Tibial artery (tissue), 4 donors: Measurements from ENCODE around the gene KCNIP4.

Source experiments
- DNase-seq, 2 donors: peaks; one replicate each; pipeline ENCODE4 v3.0.0-alpha.2; 2019
- H3K27ac ChIP-seq, 2 donors: fragments of 200-600 bp; sonication (generic) in 1 of 2; 1 replicate in 1 of 2; 2 replicates in 1 of 2; pipeline ENCODE4 v1.5.1; 2018 to 2019; ENCODE audit warnings: mild to moderate bottlenecking in 1 of 2
- H3K27me3 ChIP-seq, 2 donors: fragments of 200-600 bp; sonication (generic) in 1 of 2; one replicate each; pipeline versions ENCODE4 v1.5.1 to v1.6.0; 2016 to 2019
- H3K36me3 ChIP-seq, 3 donors: fragments of 200-600 bp; sonication (generic) in 2 of 3; one replicate each; pipeline ENCODE4 v1.5.1; 2016 to 2019; ENCODE audit warnings: mild to moderate bottlenecking in 2 of 3
- H3K4me1 ChIP-seq, 4 donors: fragments of 200-600 bp; sonication (generic) in 2 of 4; 1 replicate in 3 of 4; 2 replicates in 1 of 4; pipeline ENCODE4 v1.5.1; 2016 to 2019
- H3K4me3 ChIP-seq, 2 donors: fragments of 200-600 bp; sonication (generic) in 1 of 2; 1 replicate in 1 of 2; 2 replicates in 1 of 2; pipeline ENCODE4 v1.5.1; 2018 to 2019; ENCODE audit warnings: mild to moderate bottlenecking in 2 of 2
- H3K9me3 ChIP-seq, 3 donors: fragments of 200-600 bp; sonication (generic) in 1 of 3; one replicate each; pipeline ENCODE4 v1.5.1; 2016 to 2019
- CTCF ChIP-seq, 2 experiments: fragments of 200-600 bp in 1 of 2; fragments of 450-650 bp in 1 of 2; IDR thresholded peaks; one replicate each; pipeline ENCODE4 v1.5.1; 2017 to 2019; ENCODE audit warnings: antibody characterized with exemption in 2 of 2, mild to moderate bottlenecking in 1 of 2, moderate library complexity in 1 of 2
- intact Hi-C: fragments of 100-400 bp; cut with DNase I; formaldehyde crosslinking; loops from one replicate; pipeline ENCODE4 v1.15.0; 2023; ENCODE audit warnings: low total_unique reads

Gene KCNIP4

GRCh38 chr4:21716531-21716930 lies 232.0 kb downstream of the KCNIP4 start:
- DNase-seq, result no peak
- no peak for TF ChIP-seq CTCF (IDR thresholded peaks at IDR 0.05)
- intact Hi-C loops, result no loop called here
- Histone ChIP-seq H3K27me3 (no peaks in the 10 kb centered on the region), H3K36me3 (no peaks in the 10 kb centered on the region), H3K9me3 (no peaks in the 10 kb centered on the region), H3K4me3 (no peak overlapping the region), H3K27ac (no peak overlapping the region), H3K4me1 (no peaks in the 10 kb centered on the region)

GRCh38 chr4:21710179-21710835 lies 238.3 kb downstream of the KCNIP4 start:
- H3K27ac ChIP-seq, result no peak overlapping the region
- H3K4me1 ChIP-seq, result no peaks in the 10 kb centered on the region
- no peaks in the 10 kb centered on the region for H3K27me3 ChIP-seq
- no peak overlapping the region for H3K4me3 ChIP-seq
- intact Hi-C loops, result no loop called here
- DNase-seq, result no peak
- no peaks in the 10 kb centered on the region for H3K9me3 ChIP-seq
- TF ChIP-seq CTCF (IDR thresholded peaks at IDR 0.05), result no peak
- no peaks in the 10 kb centered on the region for H3K36me3 ChIP-seq

- Histone ChIP-seq H3K4me3 (no peak overlapping the region), H3K9me3 (no peaks in the 10 kb centered on the region), H3K4me1 (no peaks in the 10 kb centered on the region), H3K27me3 (no peaks in the 10 kb centered on the region), H3K27ac (no peak overlapping the region), H3K36me3 (no peaks in the 10 kb centered on the region)
- no peak for TF ChIP-seq CTCF (IDR thresholded peaks at IDR 0.05)
- no peak for DNase-seq
- intact Hi-C loops, result no loop called here
Measured at GRCh38 chr4:21709761-21710160, 238.8 kb downstream of the KCNIP4 start.

GRCh38 chr4:21709031-21709430 lies 239.5 kb downstream of the KCNIP4 start:
- no peaks in the 10 kb centered on the region for H3K27me3 ChIP-seq
- H3K9me3 ChIP-seq, result no peaks in the 10 kb centered on the region
- no peak overlapping the region for H3K4me3 ChIP-seq
- TF ChIP-seq CTCF (IDR thresholded peaks at IDR 0.05), result no peak
- DNase-seq, result no peak
- intact Hi-C loops, result no loop called here
- no peaks in the 10 kb centered on the region for H3K36me3 ChIP-seq
- no peaks in the 10 kb centered on the region for H3K4me1 ChIP-seq
- no peak overlapping the region for H3K27ac ChIP-seq

GRCh38 chr4:21699446-21699845 lies 249.1 kb downstream of the KCNIP4 start:
- Histone ChIP-seq H3K4me3 (no peak overlapping the region), H3K9me3 (no peaks in the 10 kb centered on the region), H3K36me3 (no peaks in the 10 kb centered on the region), H3K27ac (no peak overlapping the region), H3K27me3 (no peaks in the 10 kb centered on the region), H3K4me1 (no peaks in the 10 kb centered on the region)
- no peak for TF ChIP-seq CTCF (IDR thresholded peaks at IDR 0.05)
- intact Hi-C loops, result no loop called here
- no peak for DNase-seq

- H3K36me3 ChIP-seq, result no peaks in the 10 kb centered on the region
- no peaks in the 10 kb centered on the region for H3K4me1 ChIP-seq
- no peak for TF ChIP-seq CTCF (IDR thresholded peaks at IDR 0.05)
- H3K27ac ChIP-seq, result no peak overlapping the region
- H3K27me3 ChIP-seq, result no peaks in the 10 kb centered on the region
- no peaks in the 10 kb centered on the region for H3K9me3 ChIP-seq
- H3K4me3 ChIP-seq, result no peak overlapping the region
- intact Hi-C loops, result no loop called here
- no peak for DNase-seq
Measured at GRCh38 chr4:21697583-21697982, 251.0 kb downstream of the KCNIP4 start.
